ENCODE measurements around the gene SKAP1.
"Not testable (repeated sequence)": the region's sequence is repeated elsewhere in the genome, so short reads cannot be mapped to it uniquely, and the experiment has no call there.

Gene SKAP1

GRCh38 chr17:48444516-48445247 is 14.7 kb upstream of the SKAP1 start:
- DNase-seq, result no peak

GRCh38 chr17:48443712-48444111 is 13.7 kb upstream of the SKAP1 start:
- no peak for DNase-seq

GRCh38 chr17:48442819-48443218 is 12.8 kb upstream of the SKAP1 start:
- DNase-seq, result no peak

- no peak for DNase-seq
Measured at GRCh38 chr17:48441862-48442261, 11.8 kb upstream of the SKAP1 start.

DNA sequence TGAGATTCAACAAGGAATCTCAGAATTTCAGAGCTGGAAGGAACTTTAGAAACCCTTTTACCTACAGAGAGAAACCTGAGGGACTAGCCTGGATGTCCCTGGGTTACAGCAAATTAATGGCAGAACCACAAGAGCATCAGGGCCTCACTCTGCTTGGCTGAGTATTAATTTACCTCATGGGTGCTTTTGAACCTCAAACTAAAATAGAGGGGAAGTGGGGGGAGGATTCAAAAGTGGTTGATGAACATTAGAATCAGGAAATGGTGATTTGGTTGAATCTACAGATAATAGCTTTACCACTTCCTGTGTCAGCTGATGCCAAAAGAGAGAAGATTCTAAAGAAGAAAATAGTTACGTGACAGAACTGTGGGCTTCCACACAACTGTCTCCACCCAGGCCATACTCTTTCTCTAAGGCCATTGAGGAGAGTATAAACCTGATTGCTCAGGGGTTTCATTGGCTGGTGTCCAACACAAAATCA is 11.3 kb upstream of the SKAP1 start:
- no peak for DNase-seq

DNA sequence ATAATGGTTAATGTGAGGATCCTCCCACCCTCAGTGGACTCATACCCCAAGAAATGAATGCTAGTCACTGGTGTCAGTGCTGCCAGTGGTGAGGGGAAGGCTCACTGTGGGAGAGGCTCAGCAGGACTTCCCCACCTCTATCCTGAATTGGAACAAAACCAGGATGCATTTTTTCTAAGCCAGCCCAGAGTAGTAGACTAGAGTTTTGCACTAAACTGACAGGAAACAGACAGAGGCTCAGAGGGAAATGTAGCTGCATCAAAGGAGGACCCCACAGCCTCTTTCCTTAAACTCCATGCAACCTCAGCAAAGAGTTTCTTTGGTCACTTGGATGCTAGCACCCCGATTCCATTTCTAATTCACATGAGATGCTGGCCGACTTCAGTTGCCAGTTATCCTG is 10.7 kb upstream of the SKAP1 start:
- DNase-seq, result no peak

- DNase-seq, result peak; percentile 34
Measured at GRCh38 chr17:48439875-48440505, 10.0 kb upstream of the SKAP1 start.

- no peak for DNase-seq
Measured at GRCh38 chr17:48439110-48439850, 9.3 kb upstream of the SKAP1 start.

GRCh38 chr17:48438516-48439061 is 8.6 kb upstream of the SKAP1 start:
- no peak for DNase-seq

GRCh38 chr17:48433896-48434295 is 3.9 kb upstream of the SKAP1 start:
- DNase-seq, result no peak

DNA sequence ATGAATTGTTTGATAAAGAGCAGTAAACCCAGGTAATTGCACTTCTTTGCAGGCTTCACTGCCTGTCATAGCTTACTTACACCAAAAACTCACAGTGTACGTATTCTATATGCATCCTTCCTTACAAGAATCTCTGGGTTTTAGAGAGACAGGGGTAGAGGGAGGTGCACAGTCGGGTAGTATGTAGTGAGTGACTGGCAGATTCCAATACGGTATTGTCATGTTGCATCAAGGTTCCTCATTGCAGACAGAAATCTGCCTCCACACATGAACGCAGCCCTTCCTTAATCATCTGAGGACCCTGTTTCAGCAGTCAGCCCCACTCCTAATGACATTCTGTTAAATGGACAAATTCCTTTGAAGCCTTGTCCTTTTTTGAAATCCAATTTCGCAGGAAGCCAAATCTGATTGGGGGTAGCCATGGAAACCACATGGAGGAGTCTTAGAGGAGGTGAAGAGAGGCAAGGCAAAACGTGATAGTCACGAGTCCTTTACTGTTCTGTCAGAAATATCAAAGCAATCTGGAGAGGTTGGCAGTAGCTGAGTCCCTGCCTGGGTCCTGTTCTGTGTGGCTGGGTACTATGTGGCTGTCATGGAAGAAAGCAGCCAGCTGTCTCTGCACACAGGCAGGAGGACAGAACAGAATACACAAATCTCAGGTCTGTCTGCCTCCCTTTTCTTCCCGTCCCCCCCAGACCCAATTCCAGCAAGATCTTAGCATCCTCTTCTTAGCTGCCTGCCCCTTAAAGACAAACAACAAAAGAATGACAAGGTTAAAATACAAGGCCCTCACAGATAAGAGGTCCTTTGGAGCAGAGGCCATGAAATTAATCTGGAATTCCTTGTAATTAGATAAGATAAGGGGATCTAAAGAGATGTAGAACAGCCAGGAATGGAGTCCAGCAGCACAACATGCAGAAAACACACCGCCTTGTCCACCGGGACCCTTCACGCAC is 3.1 kb upstream of the SKAP1 start:
- no peak for DNase-seq

- peak; percentile 39 for DNase-seq
Measured at GRCh38 chr17:48429156-48429555, 858 bp downstream of the SKAP1 start.

DNA sequence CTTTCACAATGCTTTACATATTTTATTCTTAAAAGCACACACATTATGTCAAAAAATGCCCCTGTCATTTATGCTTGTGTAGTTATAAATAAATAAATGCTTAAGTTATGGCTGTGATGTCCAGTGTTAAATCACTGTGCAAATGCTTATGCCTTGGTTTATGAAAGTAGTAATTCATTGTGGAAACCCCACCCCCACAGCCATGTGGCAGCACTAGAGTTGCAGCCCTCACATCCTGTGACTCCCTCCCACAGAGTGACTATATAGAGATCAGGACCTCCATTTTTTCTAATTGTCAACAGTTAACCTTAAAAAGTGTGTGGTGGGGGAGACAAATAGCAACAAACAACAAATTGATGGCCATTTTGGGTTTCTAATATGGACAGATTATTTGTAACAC is 2.4 kb downstream of the SKAP1 start:
- DNase-seq, result peak; percentile 44

- no peak for DNase-seq
Measured at GRCh38 chr17:48426761-48427500, 3.1 kb downstream of the SKAP1 start.

DNA sequence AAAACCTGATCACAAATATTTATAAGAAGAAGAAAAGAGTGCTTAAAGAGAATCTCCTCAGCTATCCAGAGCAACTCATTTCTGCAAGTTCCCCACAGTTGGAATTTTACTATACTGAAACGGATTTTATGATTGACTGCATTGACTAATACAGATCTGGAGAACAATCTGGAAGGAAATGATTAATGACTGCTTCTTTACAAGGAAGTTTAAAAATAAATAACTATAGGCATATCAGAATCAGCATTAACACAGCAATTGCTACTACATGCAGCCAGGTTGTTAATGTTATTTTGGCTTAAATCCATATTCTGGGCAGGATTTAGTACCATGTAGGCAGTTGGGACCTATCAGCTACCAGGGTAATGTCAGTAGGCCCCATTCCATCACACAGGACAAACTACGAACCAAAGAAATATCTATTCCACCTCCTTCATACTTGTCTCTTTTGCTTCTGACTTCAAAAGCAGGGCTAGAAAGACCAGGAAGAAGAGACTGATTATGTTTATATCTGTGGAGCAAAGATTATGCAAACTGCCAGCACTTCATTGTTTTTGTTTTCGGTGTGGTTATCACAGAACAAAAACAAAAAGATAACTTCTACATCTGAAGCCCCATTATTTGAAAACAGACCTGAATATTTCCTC is 3.9 kb downstream of the SKAP1 start:
- no peak for DNase-seq

DNA sequence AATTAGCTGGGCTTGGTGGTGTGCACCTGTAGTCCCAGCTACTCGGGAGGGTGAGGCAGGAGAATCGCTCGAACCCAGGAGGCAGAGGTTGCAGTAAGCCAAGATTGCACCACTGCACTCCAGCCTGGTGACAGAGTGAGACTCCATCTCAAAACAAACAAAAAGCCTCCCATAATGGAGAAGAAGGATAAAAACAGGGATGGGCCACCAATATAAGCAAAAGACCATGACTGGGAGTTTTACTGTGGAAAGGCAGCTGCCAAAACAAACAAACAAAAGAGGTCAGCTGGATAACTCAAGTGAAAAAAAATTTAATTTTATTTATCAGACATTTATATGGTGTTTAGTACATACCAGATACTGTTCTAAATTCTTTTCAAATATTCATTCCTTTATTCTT is 8.0 kb downstream of the SKAP1 start:
- DNase-seq, result not testable (repeated sequence)

GRCh38 chr17:48420823-48421222 is 9.2 kb downstream of the SKAP1 start:
- no peak for DNase-seq

GRCh38 chr17:48416971-48417370 is 13.0 kb downstream of the SKAP1 start:
- DNase-seq, result no peak

GRCh38 chr17:48413613-48414405 is 16.2 kb downstream of the SKAP1 start:
- DNase-seq, result no peak

GRCh38 chr17:48412841-48413240 is 17.2 kb downstream of the SKAP1 start:
- no peak for DNase-seq
